CD4-positive, alpha-beta T cell treated with Interleukin-4 for 4 hours (primary cell): ENCODE measurements around the gene KLHL29.

Source experiments
- DNase-seq: peaks from one replicate; pipeline ENCODE4 v3.0.0-alpha.2; 2020

Gene KLHL29

GRCh38 chr2:23536326-23536725, 151.3 kb downstream of the KLHL29 start:
- no peak for DNase-seq

GRCh38 chr2:23537991-23538390, 153.0 kb downstream of the KLHL29 start:
- DNase-seq, result no peak

- no peak for DNase-seq
Measured at GRCh38 chr2:23538566-23538965, 153.6 kb downstream of the KLHL29 start.

GRCh38 chr2:23540804-23541360, 155.9 kb downstream of the KLHL29 start:
- DNase-seq, result no peak

- no peak for DNase-seq
Measured at GRCh38 chr2:23541503-23542229, 156.7 kb downstream of the KLHL29 start.

- no peak for DNase-seq
Measured at GRCh38 chr2:23542230-23542789, 157.3 kb downstream of the KLHL29 start.

GRCh38 chr2:23543302-23543701, 158.3 kb downstream of the KLHL29 start:
- no peak for DNase-seq

- DNase-seq, result no peak
Measured at GRCh38 chr2:23543728-23544127, 158.7 kb downstream of the KLHL29 start.

- DNase-seq, result no peak
Measured at GRCh38 chr2:23544589-23545295, 159.8 kb downstream of the KLHL29 start.

GRCh38 chr2:23545396-23545795, 160.4 kb downstream of the KLHL29 start:
- DNase-seq, result no peak

- no peak for DNase-seq
Measured at GRCh38 chr2:23545811-23546210, 160.8 kb downstream of the KLHL29 start.

GRCh38 chr2:23546913-23547312, 161.9 kb downstream of the KLHL29 start:
- DNase-seq, result no peak

GRCh38 chr2:23547725-23548124, 162.7 kb downstream of the KLHL29 start:
- DNase-seq, result no peak

- no peak for DNase-seq
Measured at GRCh38 chr2:23548143-23548769, 163.3 kb downstream of the KLHL29 start.

GRCh38 chr2:23549051-23549450, 164.1 kb downstream of the KLHL29 start:
- no peak for DNase-seq

- no peak for DNase-seq
Measured at GRCh38 chr2:23549821-23550530, 165.0 kb downstream of the KLHL29 start.

- no peak for DNase-seq
Measured at GRCh38 chr2:23550553-23550952, 165.6 kb downstream of the KLHL29 start.

GRCh38 chr2:23551875-23552274, 166.9 kb downstream of the KLHL29 start:
- no peak for DNase-seq

- DNase-seq, result no peak
Measured at GRCh38 chr2:23553561-23553960, 168.6 kb downstream of the KLHL29 start.

- no peak for DNase-seq
Measured at GRCh38 chr2:23554054-23554697, 169.2 kb downstream of the KLHL29 start.

- no peak for DNase-seq
Measured at GRCh38 chr2:23555944-23556343, 171.0 kb downstream of the KLHL29 start.

- no peak for DNase-seq
Measured at GRCh38 chr2:23556929-23557328, 171.9 kb downstream of the KLHL29 start.
